ENCODE results near the gene RBM14. TPM values are rescaled to one million over a fixed set of nuclear protein-coding genes. Genes with fewer than 3 reads are reported as not detected.

RBM14 gene
- total RNA-seq, 2 donors from 2014 or later: 90.0 to 110 TPM

GRCh38 chr11:66659763-66660162, 43.3 kb downstream of the RBM14 start:
- H3K27me3 ChIP-seq (ENCODE audit: control insufficient read depth, insufficient read depth, low read length, poor library complexity, severe bottlenecking): no peaks in the 10 kb centered on the region
- no peak overlapping the region for H3K27ac ChIP-seq (ENCODE audit: low read depth, low read length)
- H3K9ac ChIP-seq (ENCODE audit: extremely low read depth, low read length, poor library complexity, severe bottlenecking): no peak overlapping the region
- Mint-ChIP-seq H3K27ac (peak overlapping the region; percentile 28), H3K9me3 (no peaks in the 10 kb centered on the region), H3K36me3 (ENCODE audit: low read depth) (peaks cover 56% of the 10 kb centered on the region), H3K4me1 (peaks cover 5% of the 10 kb centered on the region), H3K4me3 (no peak overlapping the region), H3K27me3 (ENCODE audit: insufficient read depth) (no peaks in the 10 kb centered on the region)
- no peak overlapping the region for H3K4me3 ChIP-seq (ENCODE audit: low read length)
- DNase-seq: no peak
- H3K9me3 ChIP-seq (ENCODE audit: control insufficient read depth, low read length): no peaks in the 10 kb centered on the region
- peaks cover 76% of the 10 kb centered on the region for H3K36me3 ChIP-seq (ENCODE audit: control insufficient read depth, insufficient read depth, low read length)
- no peak for TF ChIP-seq CTCF (conservative IDR thresholded peaks at IDR 0.05)
- no peaks in the 10 kb centered on the region for H3K4me1 ChIP-seq (ENCODE audit: control insufficient read depth, insufficient read depth, low read length)
- 80 to 92% methylated on average over 1 to 2 of the region's 2 CpGs for WGBS, 2 experiments (ENCODE audit: insufficient coverage in 1 of 2, insufficient read length in 1 of 2)

GRCh38 chr11:66663741-66664296, 47.4 kb downstream of the RBM14 start:
- H3K4me3 ChIP-seq (ENCODE audit: low read length): no peak overlapping the region
- no peaks in the 10 kb centered on the region for H3K27me3 ChIP-seq (ENCODE audit: control insufficient read depth, insufficient read depth, low read length, poor library complexity, severe bottlenecking)
- Mint-ChIP-seq H3K4me1 (peaks cover 5% of the 10 kb centered on the region), H3K27me3 (ENCODE audit: insufficient read depth) (no peaks in the 10 kb centered on the region), H3K36me3 (ENCODE audit: low read depth) (peaks cover 66% of the 10 kb centered on the region), H3K27ac (no peak overlapping the region), H3K9me3 (no peaks in the 10 kb centered on the region), H3K4me3 (no peak overlapping the region)
- no peak for DNase-seq
- no peaks in the 10 kb centered on the region for H3K4me1 ChIP-seq (ENCODE audit: control insufficient read depth, insufficient read depth, low read length)
- 75% methylated on average over 1 of the region's 1 CpG; no CpG with 5 or more reads in 1 of the 2 experiments for whole genome bisulfite sequencing, 2 experiments (ENCODE audit: insufficient coverage in 1 of 2, insufficient read length in 1 of 2)
- TF ChIP-seq CTCF (conservative IDR thresholded peaks at IDR 0.05): no peak
- no peaks in the 10 kb centered on the region for H3K9me3 ChIP-seq (ENCODE audit: control insufficient read depth, low read length)
- peaks cover 82% of the 10 kb centered on the region for H3K36me3 ChIP-seq (ENCODE audit: control insufficient read depth, insufficient read depth, low read length)
- no peak overlapping the region for H3K27ac ChIP-seq (ENCODE audit: low read depth, low read length)
- H3K9ac ChIP-seq (ENCODE audit: extremely low read depth, low read length, poor library complexity, severe bottlenecking): no peak overlapping the region

- peaks cover 83% of the 10 kb centered on the region for H3K36me3 ChIP-seq (ENCODE audit: control insufficient read depth, insufficient read depth, low read length)
- no peak overlapping the region for H3K9ac ChIP-seq (ENCODE audit: extremely low read depth, low read length, poor library complexity, severe bottlenecking)
- H3K4me3 ChIP-seq (ENCODE audit: low read length): no peak overlapping the region
- peaks cover 59% of the 10 kb centered on the region for H3K36me3 Mint-ChIP-seq (ENCODE audit: low read depth)
- no peaks in the 10 kb centered on the region for H3K27me3 ChIP-seq (ENCODE audit: control insufficient read depth, insufficient read depth, low read length, poor library complexity, severe bottlenecking)
- H3K27ac Mint-ChIP-seq: peak overlapping the region; percentile 10
- H3K9me3 ChIP-seq (ENCODE audit: control insufficient read depth, low read length): no peaks in the 10 kb centered on the region
- H3K4me1 Mint-ChIP-seq: no peaks in the 10 kb centered on the region
- H3K4me3 Mint-ChIP-seq: no peak overlapping the region
- TF ChIP-seq CTCF (conservative IDR thresholded peaks at IDR 0.05): no peak
- H3K9me3 Mint-ChIP-seq: no peaks in the 10 kb centered on the region
- no peaks in the 10 kb centered on the region for H3K27me3 Mint-ChIP-seq (ENCODE audit: insufficient read depth)
- H3K27ac ChIP-seq (ENCODE audit: low read depth, low read length): no peak overlapping the region
- DNase-seq: no peak
- 93 to 98% methylated on average over 7 to 11 of the region's 11 CpGs for WGBS, 2 experiments (ENCODE audit: insufficient coverage in 1 of 2, insufficient read length in 1 of 2)
- no peaks in the 10 kb centered on the region for H3K4me1 ChIP-seq (ENCODE audit: control insufficient read depth, insufficient read depth, low read length)
These were observed 48.9 kb downstream of the RBM14 start for GRCh38 chr11:66665369-66665768.

Data from endodermal cell (in vitro differentiated cells).